Hepatocyte (in vitro differentiated cells): ENCODE results near the gene PTPN2.

Experiments
- EZH2 ChIP-seq: fragments of 200-600 bp; sonication (generic); IDR thresholded peaks from 2 replicates; pipeline ENCODE4 v1.6.1; 2016; ENCODE audit warnings: antibody characterized with exemption, mild to moderate bottlenecking, borderline replicate concordance
- TF ChIP-seq, protein P1 (sequence below): fragments of 200-600 bp; sonication (generic); IDR thresholded peaks from 2 replicates; pipeline ENCODE4 v1.5.1; 2016; ENCODE audit warnings: antibody characterized with exemption, mild to moderate bottlenecking; ENCODE audit not compliant: poor library complexity

DNA sequence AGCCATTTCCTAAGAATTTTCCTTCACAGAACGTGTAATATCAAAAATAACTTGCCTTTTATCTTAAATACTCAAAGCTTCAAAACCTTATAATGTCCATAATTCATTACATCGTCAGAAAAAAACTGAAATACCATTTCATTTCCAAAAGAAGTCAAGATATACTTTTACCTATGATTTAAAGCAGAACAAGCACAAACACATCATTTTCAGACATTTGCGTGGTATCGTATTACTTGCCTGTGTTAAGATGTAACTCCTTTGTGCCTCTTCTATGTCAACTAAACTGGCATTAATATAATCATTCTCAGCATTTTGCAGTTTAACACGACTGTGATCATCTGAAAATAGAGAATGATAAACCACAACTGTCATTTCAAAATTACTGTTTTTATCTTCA, 47.5 kb downstream of the PTPN2 start:
- TF ChIP-seq, protein P1, sequence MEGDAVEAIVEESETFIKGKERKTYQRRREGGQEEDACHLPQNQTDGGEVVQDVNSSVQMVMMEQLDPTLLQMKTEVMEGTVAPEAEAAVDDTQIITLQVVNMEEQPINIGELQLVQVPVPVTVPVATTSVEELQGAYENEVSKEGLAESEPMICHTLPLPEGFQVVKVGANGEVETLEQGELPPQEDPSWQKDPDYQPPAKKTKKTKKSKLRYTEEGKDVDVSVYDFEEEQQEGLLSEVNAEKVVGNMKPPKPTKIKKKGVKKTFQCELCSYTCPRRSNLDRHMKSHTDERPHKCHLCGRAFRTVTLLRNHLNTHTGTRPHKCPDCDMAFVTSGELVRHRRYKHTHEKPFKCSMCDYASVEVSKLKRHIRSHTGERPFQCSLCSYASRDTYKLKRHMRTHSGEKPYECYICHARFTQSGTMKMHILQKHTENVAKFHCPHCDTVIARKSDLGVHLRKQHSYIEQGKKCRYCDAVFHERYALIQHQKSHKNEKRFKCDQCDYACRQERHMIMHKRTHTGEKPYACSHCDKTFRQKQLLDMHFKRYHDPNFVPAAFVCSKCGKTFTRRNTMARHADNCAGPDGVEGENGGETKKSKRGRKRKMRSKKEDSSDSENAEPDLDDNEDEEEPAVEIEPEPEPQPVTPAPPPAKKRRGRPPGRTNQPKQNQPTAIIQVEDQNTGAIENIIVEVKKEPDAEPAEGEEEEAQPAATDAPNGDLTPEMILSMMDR, result no peak
- no peak for TF ChIP-seq EZH2
